ENCODE results near the gene RTEL1. TPM values are rescaled to one million over a fixed set of nuclear protein-coding genes. Genes with fewer than 3 reads are reported as not detected.
A peak's percentile ranks its signal among the peaks of the same experiment; 100 is the strongest.

The RTEL1 gene
- total and polyA plus RNA-seq, 9 donors: 8.4 to 13.3 (median 10.7) TPM

- WGBS (ENCODE audit: insufficient coverage): 97% methylated on average over 11 of the region's 13 CpGs
- peaks cover 44% of the 10 kb centered on the region for H3K36me3 ChIP-seq (ENCODE audit: control insufficient read depth, insufficient read depth, low read length)
- no peaks in the 10 kb centered on the region for H3K27me3 ChIP-seq (ENCODE audit: control insufficient read depth, insufficient read depth, low read length)
- peaks cover 13% of the 10 kb centered on the region for H3K4me1 ChIP-seq (ENCODE audit: control insufficient read depth, insufficient read depth, low read length)
- H3K27ac ChIP-seq (ENCODE audit: low read length): no peak overlapping the region
- no peaks in the 10 kb centered on the region for H3K9me3 ChIP-seq (replicated peaks; ENCODE audit: control insufficient read depth, low read depth, low read length)
- no peak overlapping the region for H3K4me3 ChIP-seq (ENCODE audit: low read length)
- DNase-seq: no peak
Measured at GRCh38 chr20:63681609-63682142, 23.6 kb downstream of the RTEL1 start.

GRCh38 chr20:63682384-63683139 is 24.4 kb downstream of the RTEL1 start:
- Histone ChIP-seq H3K4me3 (ENCODE audit: low read length) (no peak overlapping the region), H3K9me3 (replicated peaks; ENCODE audit: control insufficient read depth, low read depth, low read length) (no peaks in the 10 kb centered on the region), H3K27me3 (ENCODE audit: control insufficient read depth, insufficient read depth, low read length) (no peaks in the 10 kb centered on the region), H3K27ac (ENCODE audit: low read length) (peak overlapping the region; percentile 3), H3K4me1 (ENCODE audit: control insufficient read depth, insufficient read depth, low read length) (peaks cover 22% of the 10 kb centered on the region), H3K36me3 (ENCODE audit: control insufficient read depth, insufficient read depth, low read length) (peaks cover 42% of the 10 kb centered on the region)
- WGBS (ENCODE audit: insufficient coverage): 65% methylated on average over 17 of the region's 22 CpGs
- no peak for DNase-seq

GRCh38 chr20:63685269-63686026 is 27.3 kb downstream of the RTEL1 start:
- H3K27ac ChIP-seq (ENCODE audit: low read length): no peak overlapping the region
- no peak for DNase-seq

GRCh38 chr20:63686094-63686491 is 28.0 kb downstream of the RTEL1 start:
- Histone ChIP-seq H3K9me3 (replicated peaks; ENCODE audit: control insufficient read depth, low read depth, low read length) (no peaks in the 10 kb centered on the region), H3K27me3 (ENCODE audit: control insufficient read depth, insufficient read depth, low read length) (no peaks in the 10 kb centered on the region), H3K4me1 (ENCODE audit: control insufficient read depth, insufficient read depth, low read length) (peaks cover 27% of the 10 kb centered on the region), H3K4me3 (ENCODE audit: low read length) (no peak overlapping the region), H3K36me3 (ENCODE audit: control insufficient read depth, insufficient read depth, low read length) (peaks cover 20% of the 10 kb centered on the region), H3K27ac (ENCODE audit: low read length) (peak overlapping the region; percentile 85)
- no peak for DNase-seq
- WGBS (ENCODE audit: insufficient coverage): 83% methylated on average over 19 of the region's 24 CpGs

More at GRCh38 chr20:63685269-63686026, 27.3 kb downstream of the RTEL1 start:
- H3K4me1 ChIP-seq (ENCODE audit: control insufficient read depth, insufficient read depth, low read length): peaks cover 27% of the 10 kb centered on the region
- H3K36me3 ChIP-seq (ENCODE audit: control insufficient read depth, insufficient read depth, low read length): peaks cover 25% of the 10 kb centered on the region
- H3K9me3 ChIP-seq (replicated peaks; ENCODE audit: control insufficient read depth, low read depth, low read length): no peaks in the 10 kb centered on the region
- WGBS (ENCODE audit: insufficient coverage): 91% methylated on average over 18 of the region's 21 CpGs
- H3K4me3 ChIP-seq (ENCODE audit: low read length): no peak overlapping the region
- no peaks in the 10 kb centered on the region for H3K27me3 ChIP-seq (ENCODE audit: control insufficient read depth, insufficient read depth, low read length)

- H3K4me3 ChIP-seq (ENCODE audit: low read length): no peak overlapping the region
- H3K27ac ChIP-seq (ENCODE audit: low read length): peak overlapping the region; percentile 85
- WGBS (ENCODE audit: insufficient coverage): 30% methylated on average over 35 of the region's 45 CpGs
- DNase-seq: peak; percentile 88
- H3K4me1 ChIP-seq (ENCODE audit: control insufficient read depth, insufficient read depth, low read length): peaks cover 27% of the 10 kb centered on the region
- no peaks in the 10 kb centered on the region for H3K27me3 ChIP-seq (ENCODE audit: control insufficient read depth, insufficient read depth, low read length)
- no peaks in the 10 kb centered on the region for H3K9me3 ChIP-seq (replicated peaks; ENCODE audit: control insufficient read depth, low read depth, low read length)
- peaks cover 20% of the 10 kb centered on the region for H3K36me3 ChIP-seq (ENCODE audit: control insufficient read depth, insufficient read depth, low read length)
Measured at GRCh38 chr20:63686492-63687321, 28.6 kb downstream of the RTEL1 start.

GRCh38 chr20:63687419-63688178 is 29.5 kb downstream of the RTEL1 start:
- Histone ChIP-seq H3K4me1 (ENCODE audit: control insufficient read depth, insufficient read depth, low read length) (peaks cover 27% of the 10 kb centered on the region), H3K27ac (ENCODE audit: low read length) (peak overlapping the region; percentile 85), H3K27me3 (ENCODE audit: control insufficient read depth, insufficient read depth, low read length) (no peaks in the 10 kb centered on the region), H3K36me3 (ENCODE audit: control insufficient read depth, insufficient read depth, low read length) (peaks cover 18% of the 10 kb centered on the region), H3K4me3 (ENCODE audit: low read length) (no peak overlapping the region), H3K9me3 (replicated peaks; ENCODE audit: control insufficient read depth, low read depth, low read length) (no peaks in the 10 kb centered on the region)
- 84% methylated on average over 21 of the region's 29 CpGs for WGBS (ENCODE audit: insufficient coverage)
- no peak for DNase-seq

- Histone ChIP-seq H3K4me1 (ENCODE audit: control insufficient read depth, insufficient read depth, low read length) (peaks cover 26% of the 10 kb centered on the region), H3K36me3 (ENCODE audit: control insufficient read depth, insufficient read depth, low read length) (peaks cover 16% of the 10 kb centered on the region), H3K27ac (ENCODE audit: low read length) (peak overlapping the region; percentile 10), H3K27me3 (ENCODE audit: control insufficient read depth, insufficient read depth, low read length) (no peaks in the 10 kb centered on the region), H3K4me3 (ENCODE audit: low read length) (no peak overlapping the region), H3K9me3 (replicated peaks; ENCODE audit: control insufficient read depth, low read depth, low read length) (no peaks in the 10 kb centered on the region)
- no peak for DNase-seq
- 77% methylated on average over 21 of the region's 31 CpGs for WGBS (ENCODE audit: insufficient coverage)
Measured at GRCh38 chr20:63688228-63689045, 30.3 kb downstream of the RTEL1 start.

GRCh38 chr20:63689046-63690002 is 31.2 kb downstream of the RTEL1 start:
- DNase-seq: no peak
- Histone ChIP-seq H3K36me3 (ENCODE audit: control insufficient read depth, insufficient read depth, low read length) (peaks cover 16% of the 10 kb centered on the region), H3K27ac (ENCODE audit: low read length) (no peak overlapping the region), H3K4me1 (ENCODE audit: control insufficient read depth, insufficient read depth, low read length) (peaks cover 26% of the 10 kb centered on the region), H3K4me3 (ENCODE audit: low read length) (no peak overlapping the region), H3K27me3 (ENCODE audit: control insufficient read depth, insufficient read depth, low read length) (no peaks in the 10 kb centered on the region), H3K9me3 (replicated peaks; ENCODE audit: control insufficient read depth, low read depth, low read length) (no peaks in the 10 kb centered on the region)
- WGBS (ENCODE audit: insufficient coverage): 86% methylated on average over 42 of the region's 44 CpGs
